T1000 (cell line): Measurements from ENCODE around the gene CCND2.

Source experiments
- DNase-seq: peaks from one replicate; lab custom pipeline; 2025; ENCODE audit warnings: mixed read lengths; lab: John Stamatoyannopoulos, UW

Gene CCND2

GRCh38 chr12:4289998-4290790, 16.6 kb downstream of the CCND2 start:
- DNase-seq: no peak

- DNase-seq: no peak
These were observed 18.9 kb downstream of the CCND2 start for GRCh38 chr12:4292341-4293073.

- DNase-seq: no peak
These were observed 19.9 kb downstream of the CCND2 start for GRCh38 chr12:4293299-4293965.

- DNase-seq: no peak
These were observed 20.5 kb downstream of the CCND2 start for GRCh38 chr12:4293966-4294505.

- DNase-seq: no peak
These were observed 23.2 kb downstream of the CCND2 start for GRCh38 chr12:4296751-4297150.

- DNase-seq: no peak
These were observed 24.1 kb downstream of the CCND2 start for GRCh38 chr12:4297617-4298016.

- no peak for DNase-seq
These were observed 27.3 kb downstream of the CCND2 start for GRCh38 chr12:4300883-4301282.

- no peak for DNase-seq
These were observed 28.5 kb downstream of the CCND2 start for GRCh38 chr12:4301932-4302501.

GRCh38 chr12:4302881-4303280, 29.3 kb downstream of the CCND2 start:
- no peak for DNase-seq

- DNase-seq: no peak
These were observed 30.2 kb downstream of the CCND2 start for GRCh38 chr12:4303750-4304149.

GRCh38 chr12:4307593-4308333, 34.2 kb downstream of the CCND2 start:
- DNase-seq: peak; percentile 29

- DNase-seq: no peak
These were observed 34.9 kb downstream of the CCND2 start for GRCh38 chr12:4308334-4308950.

- DNase-seq: no peak
These were observed 38.2 kb downstream of the CCND2 start for GRCh38 chr12:4311776-4312175.

GRCh38 chr12:4312251-4312650, 38.7 kb downstream of the CCND2 start:
- DNase-seq: no peak

GRCh38 chr12:4320497-4320852, 46.9 kb downstream of the CCND2 start:
- no peak for DNase-seq

- peak; percentile 98 for DNase-seq
These were observed 47.5 kb downstream of the CCND2 start, which contains the start of gene TIGAR for GRCh38 chr12:4320853-4321701. Gene TIGAR, plus strand, starts transcription at chr12:4321213. Its CDS starts 59 bp downstream, at chr12:4321272.

- no peak for DNase-seq
These were observed 49.2 kb downstream of the CCND2 start for GRCh38 chr12:4322726-4323125.
